Thyroid gland (tissue), 4 donors: ENCODE data around the gene PTPRG. TPM values are rescaled to one million over a fixed set of nuclear protein-coding genes. Genes with fewer than 3 reads are reported as not detected.

Experiments used
- DNase-seq, 2 donors: peaks; one replicate each; pipeline ENCODE4 v3.0.0-alpha.2; 2019
- H3K27ac ChIP-seq, 3 donors: fragments of 200-600 bp; sonication (generic); 1 replicate in 2 of 3; 2 replicates in 1 of 3; pipeline ENCODE4 v1.5.1; 2016 to 2019; ENCODE audit warnings: mild to moderate bottlenecking in 1 of 3, moderate library complexity in 1 of 3
- H3K27me3 ChIP-seq: fragments of 200-600 bp; sonication (generic); one replicate; pipeline ENCODE4 v1.5.1; 2019
- H3K36me3 ChIP-seq, 2 donors: fragments of 200-600 bp; sonication (generic); one replicate each; pipeline ENCODE4 v1.5.1; 2016 to 2019
- H3K4me1 ChIP-seq, 2 donors: fragments of 200-600 bp; sonication (generic); one replicate each; pipeline ENCODE4 v1.5.1; 2017 to 2019
- H3K4me3 ChIP-seq, 3 donors: fragments of 200-600 bp; sonication (generic); replicated peaks in 1 of 3; 1 replicate in 2 of 3; 2 replicates in 1 of 3; pipeline ENCODE4 v1.5.1; 2016; ENCODE audit warnings: mild to moderate bottlenecking in 1 of 3
- H3K9me3 ChIP-seq: fragments of 200-600 bp; sonication (generic); one replicate; pipeline ENCODE4 v1.5.1; 2017
- POLR2A ChIP-seq, 2 donors: fragments of 450-650 bp; IDR thresholded peaks; one replicate each; pipeline ENCODE4 v1.6.1; 2017; ENCODE audit warnings: antibody characterized with exemption in 2 of 2, mild to moderate bottlenecking in 2 of 2, moderate library complexity in 1 of 2
- WGBS, 2 donors: methylation state at CpG; one replicate each; pipeline ENCODE4 v1.1.5; 2017; 5-methylcytosine and 5-hydroxymethylcytosine counted together
- intact Hi-C: fragments of 100-400 bp; cut with DNase I; formaldehyde crosslinking; loops from one replicate; pipeline ENCODE4 v1.15.1; 2023
- total RNA-seq, 4 donors: library from RNA; depleted of rRNA; stranded (reverse); fragments of >200 nt; gene quantifications; one replicate each; pipeline ENCODE4 v1.2.3, GENCODE V29; 2016
- TF ChIP-seq, protein P1 (sequence below), 6 experiments: fragments of 200-600 bp in 3 of 6; fragments of 450-650 bp in 3 of 6; sonication (generic) in 3 of 6; IDR thresholded peaks; one replicate each; pipeline ENCODE4 v1.5.1; 2016 to 2019; ENCODE audit warnings: antibody characterized with exemption in 6 of 6, mild to moderate bottlenecking in 2 of 6, inconsistent platforms in 1 of 6, moderate library complexity in 1 of 6

PTPRG gene
- total RNA-seq, 4 donors from 2014 or later, result 81.6 to 207 (median 132) TPM

- DNase-seq, result no peak
- H3K9me3 ChIP-seq, result no peaks in the 10 kb centered on the region
- no peaks in the 10 kb centered on the region for H3K36me3 ChIP-seq
- no peak overlapping the region for H3K4me3 ChIP-seq
- no peak for TF ChIP-seq POLR2A (IDR thresholded peaks at IDR 0.05)
- TF ChIP-seq, protein P1, sequence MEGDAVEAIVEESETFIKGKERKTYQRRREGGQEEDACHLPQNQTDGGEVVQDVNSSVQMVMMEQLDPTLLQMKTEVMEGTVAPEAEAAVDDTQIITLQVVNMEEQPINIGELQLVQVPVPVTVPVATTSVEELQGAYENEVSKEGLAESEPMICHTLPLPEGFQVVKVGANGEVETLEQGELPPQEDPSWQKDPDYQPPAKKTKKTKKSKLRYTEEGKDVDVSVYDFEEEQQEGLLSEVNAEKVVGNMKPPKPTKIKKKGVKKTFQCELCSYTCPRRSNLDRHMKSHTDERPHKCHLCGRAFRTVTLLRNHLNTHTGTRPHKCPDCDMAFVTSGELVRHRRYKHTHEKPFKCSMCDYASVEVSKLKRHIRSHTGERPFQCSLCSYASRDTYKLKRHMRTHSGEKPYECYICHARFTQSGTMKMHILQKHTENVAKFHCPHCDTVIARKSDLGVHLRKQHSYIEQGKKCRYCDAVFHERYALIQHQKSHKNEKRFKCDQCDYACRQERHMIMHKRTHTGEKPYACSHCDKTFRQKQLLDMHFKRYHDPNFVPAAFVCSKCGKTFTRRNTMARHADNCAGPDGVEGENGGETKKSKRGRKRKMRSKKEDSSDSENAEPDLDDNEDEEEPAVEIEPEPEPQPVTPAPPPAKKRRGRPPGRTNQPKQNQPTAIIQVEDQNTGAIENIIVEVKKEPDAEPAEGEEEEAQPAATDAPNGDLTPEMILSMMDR (IDR thresholded peaks at IDR 0.05), result no peak
- 84 to 91% methylated on average over 6 of the region's 6 CpGs for WGBS, 2 donors
- H3K27me3 ChIP-seq, result no peaks in the 10 kb centered on the region
- H3K4me1 ChIP-seq, result peaks cover 10 to 13% of the 10 kb centered on the region in 2 donors
- no peak overlapping the region for H3K27ac ChIP-seq
- intact Hi-C loops, result no loop called here
Measured at GRCh38 chr3:61777483-61777882, 216.1 kb downstream of the PTPRG start.

DNA sequence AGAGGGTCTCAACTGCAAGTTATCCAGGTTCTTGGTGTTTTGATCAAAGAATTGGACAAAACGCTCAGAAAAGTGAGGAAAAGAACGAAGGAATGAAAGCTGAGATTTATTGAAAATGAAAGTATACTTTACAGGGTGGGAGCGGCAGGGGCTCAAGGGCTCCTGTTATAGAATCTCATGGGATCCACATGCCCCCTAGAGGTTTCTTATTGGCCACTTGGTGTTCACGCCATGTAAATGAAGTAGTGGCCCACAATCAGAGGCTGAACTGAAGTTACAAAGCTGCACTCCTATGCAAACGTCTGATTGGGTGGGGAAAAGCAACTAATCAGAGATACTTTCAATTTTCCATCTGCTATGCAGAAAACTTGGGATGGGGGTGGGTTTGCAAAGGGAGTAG, 216.7 kb downstream of the PTPRG start:
- Histone ChIP-seq H3K9me3 (no peaks in the 10 kb centered on the region), H3K27ac (no peak overlapping the region), H3K36me3 (no peaks in the 10 kb centered on the region), H3K4me3 (no peak overlapping the region), H3K27me3 (no peaks in the 10 kb centered on the region), H3K4me1 (peaks cover 10 to 13% of the 10 kb centered on the region in 2 donors)
- intact Hi-C loops, result no loop called here
- WGBS, 2 donors, result 92% methylated on average over 5 of the region's 5 CpGs
- no peak for DNase-seq
- TF ChIP-seq, protein P1 (IDR thresholded peaks at IDR 0.05), result no peak
- TF ChIP-seq POLR2A (IDR thresholded peaks at IDR 0.05), result no peak

- no peak for DNase-seq
- intact Hi-C loops, result no loop called here
- Histone ChIP-seq H3K4me1 (peaks cover 7 to 10% of the 10 kb centered on the region in 2 donors), H3K9me3 (no peaks in the 10 kb centered on the region), H3K27ac (no peak overlapping the region), H3K27me3 (no peaks in the 10 kb centered on the region), H3K36me3 (no peaks in the 10 kb centered on the region), H3K4me3 (no peak overlapping the region)
- WGBS, 2 donors, result 77 to 79% methylated on average over 2 of the region's 2 CpGs
- no peak for TF ChIP-seq POLR2A (IDR thresholded peaks at IDR 0.05)
- TF ChIP-seq, protein P1 (IDR thresholded peaks at IDR 0.05), result no peak
Measured at GRCh38 chr3:61780016-61780415, 218.6 kb downstream of the PTPRG start.

- WGBS, 2 donors, result 83 to 88% methylated on average over 3 of the region's 3 CpGs
- Histone ChIP-seq H3K4me3 (no peak overlapping the region), H3K27ac (no peak overlapping the region), H3K27me3 (no peaks in the 10 kb centered on the region), H3K36me3 (no peaks in the 10 kb centered on the region), H3K9me3 (no peaks in the 10 kb centered on the region), H3K4me1 (peaks cover 7 to 10% of the 10 kb centered on the region in 2 donors)
- no peak for DNase-seq
- intact Hi-C loops, result no loop called here
- TF ChIP-seq POLR2A (IDR thresholded peaks at IDR 0.05), result no peak
- TF ChIP-seq, protein P1 (IDR thresholded peaks at IDR 0.05), result no peak
Measured at GRCh38 chr3:61780455-61781228, 219.3 kb downstream of the PTPRG start.

- H3K27me3 ChIP-seq, result no peaks in the 10 kb centered on the region
- H3K9me3 ChIP-seq, result no peaks in the 10 kb centered on the region
- no peak overlapping the region for H3K27ac ChIP-seq
- intact Hi-C loops, result no loop called here
- peaks cover 7 to 11% of the 10 kb centered on the region in 2 donors for H3K4me1 ChIP-seq
- H3K36me3 ChIP-seq, result no peaks in the 10 kb centered on the region
- H3K4me3 ChIP-seq, result no peak overlapping the region
- no peak for DNase-seq
- 94% methylated on average over 6 of the region's 6 CpGs for WGBS, 2 donors
- TF ChIP-seq, protein P1 (IDR thresholded peaks at IDR 0.05), result no peak
- TF ChIP-seq POLR2A (IDR thresholded peaks at IDR 0.05), result no peak
Measured at GRCh38 chr3:61783993-61784718, 222.8 kb downstream of the PTPRG start.
